Measurements from ENCODE around the gene SOX5. TPM values are rescaled to one million over a fixed set of nuclear protein-coding genes. Genes with fewer than 3 reads are reported as not detected.

The SOX5 gene
- total and polyA plus RNA-seq, 9 of the 15 experiments (the other 6 are each of a cell fraction or from before 2014, with no cell fraction given): 8.3 to 16.5 (median 11.9) TPM

DNA sequence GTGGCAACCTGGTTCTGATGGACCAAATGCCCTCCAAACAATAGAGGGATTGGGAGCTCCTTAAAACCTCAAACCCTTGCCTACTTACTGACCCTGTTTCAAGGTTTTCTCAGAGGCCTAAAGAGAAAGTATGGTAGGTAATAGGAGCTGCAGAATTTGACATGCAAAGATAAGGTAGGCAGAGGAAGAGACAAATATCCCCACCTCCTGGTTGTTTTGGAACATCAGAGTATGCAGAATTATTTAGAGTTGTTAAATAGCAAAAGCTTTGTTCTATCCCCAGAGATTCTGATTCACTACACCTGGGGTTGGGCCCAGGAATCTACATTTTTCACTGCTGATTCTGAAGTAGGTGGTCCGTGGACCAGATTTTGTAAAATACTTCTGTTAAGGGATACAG, 421.2 kb downstream of the SOX5 start (continued):
- TF ChIP-seq, protein P1, sequence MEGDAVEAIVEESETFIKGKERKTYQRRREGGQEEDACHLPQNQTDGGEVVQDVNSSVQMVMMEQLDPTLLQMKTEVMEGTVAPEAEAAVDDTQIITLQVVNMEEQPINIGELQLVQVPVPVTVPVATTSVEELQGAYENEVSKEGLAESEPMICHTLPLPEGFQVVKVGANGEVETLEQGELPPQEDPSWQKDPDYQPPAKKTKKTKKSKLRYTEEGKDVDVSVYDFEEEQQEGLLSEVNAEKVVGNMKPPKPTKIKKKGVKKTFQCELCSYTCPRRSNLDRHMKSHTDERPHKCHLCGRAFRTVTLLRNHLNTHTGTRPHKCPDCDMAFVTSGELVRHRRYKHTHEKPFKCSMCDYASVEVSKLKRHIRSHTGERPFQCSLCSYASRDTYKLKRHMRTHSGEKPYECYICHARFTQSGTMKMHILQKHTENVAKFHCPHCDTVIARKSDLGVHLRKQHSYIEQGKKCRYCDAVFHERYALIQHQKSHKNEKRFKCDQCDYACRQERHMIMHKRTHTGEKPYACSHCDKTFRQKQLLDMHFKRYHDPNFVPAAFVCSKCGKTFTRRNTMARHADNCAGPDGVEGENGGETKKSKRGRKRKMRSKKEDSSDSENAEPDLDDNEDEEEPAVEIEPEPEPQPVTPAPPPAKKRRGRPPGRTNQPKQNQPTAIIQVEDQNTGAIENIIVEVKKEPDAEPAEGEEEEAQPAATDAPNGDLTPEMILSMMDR (IDR thresholded peaks at IDR 0.05 in 2 of 3, conservative IDR thresholded peaks at IDR 0.05 in 1 of 3; ENCODE audit: insufficient read depth in 2 of 3, low read depth in 1 of 3, low read length in 3 of 3): peak in 1 of 3 experiments; percentile 21; a peak in 1 of 6 replicates
- peak in 1 of 2 experiments; percentile 66; a peak in 2 of 4 replicates for TF ChIP-seq RAD21 (CRISPR knock-in tag; conservative IDR thresholded peaks at IDR 0.05 in 1 of 2, IDR thresholded peaks at IDR 0.05 in 1 of 2)
- no peak for TF ChIP-seq CBX2 (IDR thresholded peaks at IDR 0.05; ENCODE audit: insufficient read depth, low read length, poor library complexity, severe bottlenecking)
- TF ChIP-seq ZNF444 (CRISPR knock-in tag; IDR thresholded peaks at IDR 0.05): no peak

- DNase-seq (ENCODE audit: extremely low read depth in 1 of 4, low spot score in 3 of 4) (no peak), ATAC-seq (no peak), FAIRE-seq (peak; percentile 65)
- Histone ChIP-seq H2AFZ (ENCODE audit: low read depth, low read length) (no peak overlapping the region), H3K27ac (ENCODE audit: extremely low read depth, low read depth, low read length) (no peak overlapping the region), H4K20me1 (replicated peaks; ENCODE audit: control insufficient read depth, insufficient read depth, low read length) (no peaks in the 10 kb centered on the region), H3K79me2 (ENCODE audit: control insufficient read depth, insufficient read depth, low read length) (no peaks in the 10 kb centered on the region), H3K9me1 (ENCODE audit: control insufficient read depth, insufficient read depth, low read length) (no peaks in the 10 kb centered on the region), H3K4me2 (ENCODE audit: insufficient read depth, low read length) (no peak overlapping the region), H3K9ac (ENCODE audit: insufficient read depth in 1 of 2, low read depth in 2 of 2, low read length in 2 of 2) (no peak overlapping the region), H3K4me3 (no peak overlapping the region), H3K36me3 (ENCODE audit: control insufficient read depth, insufficient read depth, low read length) (no peaks in the 10 kb centered on the region), H3K4me1 (replicated peaks in 1 of 2; ENCODE audit: control insufficient read depth in 2 of 2, insufficient read depth in 2 of 2, low read length in 2 of 2) (no peaks in the 10 kb centered on the region), H3K27me3 (ENCODE audit: control insufficient read depth in 2 of 2, insufficient read depth in 2 of 2, low read length in 2 of 2) (no peaks in the 10 kb centered on the region), H3K9me3 (replicated peaks; ENCODE audit: control insufficient read depth, insufficient read depth, low read depth, low read length) (peaks cover 15% of the 10 kb centered on the region)
- 73% methylated on average over 5 of the region's 5 CpGs for WGBS (ENCODE audit: insufficient coverage, low coverage, missing lambda C conversion rate)
- intact Hi-C loops (cut with micrococcal nuclease) (no loop called here), in situ Hi-C loops (cut with MboI) (no loop called here)
- BruUV-seq (replicated peaks): no TSS peak
- ChIA-PET CTCF (ENCODE audit: low intra/inter-chr PET ratio) (no interaction called here), POLR2A (no interaction called here)
- peak; percentile 41; the same call in 1 of the 2 replicates for TF ChIP-seq ZNF316 (IDR thresholded peaks at IDR 0.05)
- peak; percentile 45; the same call in 1 of the 2 replicates for TF ChIP-seq C11orf30 (IDR thresholded peaks at IDR 0.05; ENCODE audit: low read depth)
- TF ChIP-seq NFE2 (IDR thresholded peaks at IDR 0.05; ENCODE audit: low read depth): 0 out of 2 replicates have a peak, but pooled peaks have one; percentile 11
- no peak for TF ChIP-seq RFX1 (IDR thresholded peaks at IDR 0.05)
Observed at GRCh38 chr12:23525450-23526072, 423.9 kb downstream of the SOX5 start.
